Measurements from ENCODE around the gene ATXN2L.
"Not testable (repeated sequence)": the region's sequence is repeated elsewhere in the genome, so short reads cannot be mapped to it uniquely, and the experiment has no call there.

The ATXN2L gene

DNA sequence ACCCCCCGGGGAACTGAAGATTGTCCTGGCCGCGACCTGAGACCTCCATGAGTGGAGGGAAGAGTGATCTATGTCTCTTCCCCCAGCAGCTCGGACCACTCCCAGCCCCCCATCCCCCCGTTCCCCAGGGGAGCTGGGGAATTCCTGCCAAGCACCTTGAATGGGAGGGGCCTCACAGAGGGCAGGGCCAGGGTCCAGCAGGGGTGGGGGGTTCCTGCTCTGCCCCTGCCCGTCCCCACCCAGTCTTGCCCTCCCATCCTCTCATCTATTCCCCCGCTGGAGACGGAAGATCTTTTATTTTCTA, 13.9 kb downstream of the ATXN2L start:
- DNase-seq (ENCODE audit: low spot score): no peak

DNA sequence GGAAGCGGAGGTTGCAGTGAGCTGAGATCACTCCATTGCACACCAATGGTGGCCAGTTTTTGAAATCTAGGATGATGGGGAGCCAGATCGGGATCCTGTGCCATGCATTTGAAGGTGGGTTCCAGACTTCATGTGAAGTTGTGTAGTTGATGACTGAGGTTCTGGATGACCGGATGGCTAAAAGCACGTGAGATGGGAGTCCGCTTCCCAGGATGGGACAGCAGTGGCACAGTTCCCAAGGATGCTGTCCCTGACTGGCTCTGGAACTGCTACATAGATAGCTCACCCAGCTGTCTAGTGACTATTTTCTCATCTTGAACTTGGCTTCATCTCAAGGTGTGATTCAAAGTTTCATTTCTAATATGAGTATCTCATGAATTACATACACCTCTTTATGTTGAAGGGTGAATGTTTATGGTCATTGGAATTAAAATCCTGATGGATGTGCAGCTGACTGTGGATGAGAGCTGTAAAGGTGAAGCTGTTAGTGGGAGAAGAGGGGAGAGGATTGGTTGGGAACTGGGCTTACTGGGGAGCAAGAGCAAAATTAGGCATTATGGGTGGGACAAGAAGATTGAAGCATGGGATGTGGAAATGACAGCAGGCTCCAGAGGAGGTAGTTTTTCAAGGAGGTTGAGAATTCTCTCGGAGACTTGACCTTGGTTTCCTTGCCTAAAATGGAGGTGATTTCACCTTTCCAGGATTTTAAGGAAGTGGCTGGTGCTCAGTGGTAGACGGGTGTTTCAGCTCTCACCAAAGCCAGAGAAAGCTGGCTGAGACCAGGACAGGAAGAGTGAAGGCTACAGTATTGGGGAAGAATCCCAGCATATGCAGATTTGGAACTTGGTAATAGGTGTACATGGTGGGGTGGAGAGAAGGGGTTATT, 15.1 kb downstream of the ATXN2L start:
- no peak for DNase-seq (ENCODE audit: low spot score)

- DNase-seq (ENCODE audit: low spot score): no peak
These were observed 15.7 kb downstream of the ATXN2L start for GRCh38 chr16:28838558-28838918.

DNA sequence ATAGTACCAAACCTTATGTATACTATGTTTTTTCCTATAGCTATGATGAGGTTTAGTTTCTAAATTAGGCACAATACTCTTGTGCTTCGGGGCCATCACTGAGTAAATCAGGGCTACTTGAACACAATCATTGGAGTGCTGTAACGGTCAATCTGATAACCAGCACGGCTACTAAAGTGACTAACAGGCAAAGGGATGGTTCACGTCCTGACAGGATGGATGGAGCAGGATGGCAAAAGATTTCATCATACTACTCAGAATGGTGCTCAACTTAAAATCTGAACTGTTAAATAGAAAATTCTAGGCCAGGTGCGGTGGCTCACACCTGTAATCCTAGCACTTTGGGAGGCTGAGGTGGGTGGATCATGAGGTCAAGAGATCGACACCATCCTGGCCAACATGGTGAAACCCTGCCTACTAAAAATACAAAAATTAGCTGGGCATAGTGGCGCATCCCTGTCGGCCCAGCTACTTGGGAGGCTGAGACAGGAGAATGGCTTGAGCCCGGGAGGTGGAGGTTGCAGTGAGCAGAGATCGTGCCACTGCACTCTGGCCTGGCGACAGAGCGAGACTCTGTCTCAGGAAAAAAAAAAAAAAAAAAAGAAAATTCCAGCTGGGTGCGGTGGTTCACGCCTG, 16.3 kb downstream of the ATXN2L start:
- DNase-seq (ENCODE audit: low spot score): no peak

DNA sequence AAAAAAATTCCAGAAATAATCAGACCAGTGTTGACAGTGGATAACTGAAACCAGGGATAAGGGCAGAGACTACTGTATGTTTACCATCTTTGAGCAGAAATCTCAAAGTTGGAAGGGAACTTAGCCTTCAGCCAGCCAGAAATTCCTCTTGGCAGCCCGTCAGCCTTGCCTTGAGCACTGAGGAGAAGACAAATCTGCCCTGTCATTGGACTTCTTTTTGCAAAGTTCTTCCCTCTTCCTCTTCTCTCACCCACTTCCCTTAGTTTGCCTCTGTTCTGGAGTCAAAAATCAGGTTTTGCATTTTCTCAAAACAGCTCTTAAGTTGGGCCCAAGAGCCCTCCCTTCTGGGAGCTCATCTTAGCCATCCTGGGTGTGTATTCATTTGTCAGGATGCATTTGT, 17.1 kb downstream of the ATXN2L start:
- DNase-seq (ENCODE audit: low spot score): no peak

DNA sequence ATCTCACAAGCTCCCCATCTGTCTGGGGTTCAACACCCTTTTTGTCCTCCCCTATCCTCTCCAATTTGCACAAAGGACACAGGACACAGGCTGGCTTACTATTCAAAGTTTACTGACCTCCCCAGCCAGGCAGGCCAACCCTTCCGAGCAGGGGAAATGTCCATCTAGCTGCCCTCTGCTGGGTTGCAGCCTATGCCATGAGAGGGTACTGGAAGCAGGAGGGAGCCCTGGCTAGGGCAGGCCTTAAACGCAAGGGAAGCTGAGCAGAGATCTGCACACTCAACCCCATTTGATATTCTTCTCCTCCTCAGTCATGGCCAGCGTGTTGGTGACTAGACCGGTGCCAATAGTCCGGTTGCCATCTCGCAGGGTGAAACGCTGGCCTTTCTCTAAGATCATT, 19.9 kb downstream of the ATXN2L start:
- DNase-seq (ENCODE audit: low spot score): no peak

GRCh38 chr16:28843766-28844165, 21.0 kb downstream of the ATXN2L start:
- DNase-seq (ENCODE audit: low spot score): no peak

DNA sequence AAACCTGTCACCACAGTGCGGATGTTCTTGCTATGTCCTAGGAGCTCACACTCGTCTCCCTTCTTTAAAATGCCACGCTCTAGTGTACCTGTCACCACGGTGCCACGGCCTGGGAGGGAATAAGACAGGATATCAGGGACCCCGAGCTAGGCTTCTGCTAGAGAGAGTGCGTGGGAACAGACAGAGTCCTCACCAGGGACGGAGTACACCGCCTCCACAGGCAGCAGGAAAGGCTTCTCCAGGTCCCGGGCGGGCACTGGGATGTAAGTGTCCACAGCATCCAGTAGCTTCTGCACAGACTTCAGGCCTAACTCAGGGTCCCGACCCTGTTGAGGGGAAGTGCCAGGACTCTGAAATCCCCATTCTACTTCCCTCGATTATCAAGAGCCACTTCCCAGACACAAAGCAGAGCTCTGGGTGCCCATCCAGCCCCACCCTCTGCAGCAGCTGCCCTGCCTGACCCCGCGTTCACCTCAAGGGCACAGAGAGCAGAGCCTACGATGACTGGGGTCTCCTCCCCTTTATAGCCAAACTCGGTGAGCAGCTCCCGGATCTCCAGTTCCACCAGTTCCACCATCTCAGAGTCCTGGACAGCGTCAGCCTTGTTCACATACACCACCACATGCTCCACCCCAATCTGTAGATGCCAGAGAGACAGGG, 21.6 kb downstream of the ATXN2L start:
- no peak for DNase-seq (ENCODE audit: low spot score)

GRCh38 chr16:28845293-28845692, 22.5 kb downstream of the ATXN2L start:
- DNase-seq (ENCODE audit: low spot score): no peak

DNA sequence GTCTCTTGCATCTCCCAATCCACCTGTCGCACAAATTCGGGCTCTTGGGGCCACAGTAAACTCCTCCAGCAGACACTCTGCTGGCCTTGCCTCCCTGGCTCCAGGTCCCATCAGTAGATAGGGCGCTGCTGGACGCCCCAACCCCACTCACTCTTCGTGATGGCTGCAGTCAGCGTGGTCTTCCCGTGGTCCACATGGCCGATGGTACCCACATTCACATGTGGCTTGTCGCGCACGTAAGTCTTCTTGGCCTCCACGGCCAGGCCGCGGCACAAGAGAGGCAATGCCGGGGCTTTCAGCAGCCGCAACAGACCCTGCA, 22.9 kb downstream of the ATXN2L start:
- no peak for DNase-seq (ENCODE audit: low spot score)

DNA sequence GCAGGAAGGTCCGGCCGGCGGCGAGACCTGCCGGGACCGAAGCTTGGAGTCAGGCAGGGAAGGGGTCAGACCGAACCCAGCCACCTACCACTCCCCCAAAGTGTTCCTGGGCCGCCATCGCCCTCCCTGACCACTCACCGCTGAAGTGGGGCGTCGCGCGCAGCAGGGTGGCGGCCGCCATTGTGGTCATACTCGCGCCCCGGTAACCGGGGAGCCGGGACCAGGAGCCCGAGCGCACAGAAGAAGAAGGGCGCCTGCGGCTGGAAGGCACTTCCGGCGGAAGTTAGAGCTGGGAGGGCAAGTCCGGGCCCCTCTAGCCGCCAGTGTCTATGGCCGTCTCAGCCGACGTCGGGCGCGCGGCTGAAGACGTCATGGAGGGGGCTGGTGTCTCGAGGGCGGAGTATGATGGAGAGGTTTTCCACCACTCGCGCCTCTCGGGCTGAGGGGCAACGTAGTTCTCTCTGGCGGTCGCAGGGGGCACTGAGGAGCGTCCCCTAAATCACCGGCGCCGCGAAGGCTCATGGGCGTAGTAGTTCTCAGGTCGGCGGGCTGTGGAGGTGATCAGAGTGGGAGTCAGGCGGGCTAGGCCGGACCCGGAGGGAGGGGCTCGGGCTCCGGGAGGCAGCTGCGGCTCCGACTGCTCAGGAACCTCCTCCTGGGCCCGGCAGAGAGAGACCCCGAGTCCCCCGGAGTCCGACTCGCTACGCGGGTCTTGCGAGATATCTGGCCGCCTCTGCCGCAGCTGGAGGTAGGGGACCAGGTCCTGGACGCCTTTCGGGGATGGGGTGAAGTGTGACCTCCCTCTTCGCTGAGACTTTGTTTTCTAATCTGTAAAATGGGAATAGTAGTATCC, 23.5 kb downstream of the ATXN2L start, which contains the start of gene TUFM:
TSS of gene TUFM (minus strand) at position 269 of the 853 bp plus-strand sequence. CDS start at position 190, 79 bp downstream.
- DNase-seq (ENCODE audit: low spot score): peak; percentile 99

GRCh38 chr16:28846933-28847273, 24.1 kb downstream of the ATXN2L start:
- DNase-seq (ENCODE audit: low spot score): no peak

GRCh38 chr16:28858421-28858820, 35.6 kb downstream of the ATXN2L start:
- DNase-seq (ENCODE audit: low spot score): no peak

GRCh38 chr16:28859326-28859725, 36.5 kb downstream of the ATXN2L start:
- no peak for DNase-seq (ENCODE audit: low spot score)

DNA sequence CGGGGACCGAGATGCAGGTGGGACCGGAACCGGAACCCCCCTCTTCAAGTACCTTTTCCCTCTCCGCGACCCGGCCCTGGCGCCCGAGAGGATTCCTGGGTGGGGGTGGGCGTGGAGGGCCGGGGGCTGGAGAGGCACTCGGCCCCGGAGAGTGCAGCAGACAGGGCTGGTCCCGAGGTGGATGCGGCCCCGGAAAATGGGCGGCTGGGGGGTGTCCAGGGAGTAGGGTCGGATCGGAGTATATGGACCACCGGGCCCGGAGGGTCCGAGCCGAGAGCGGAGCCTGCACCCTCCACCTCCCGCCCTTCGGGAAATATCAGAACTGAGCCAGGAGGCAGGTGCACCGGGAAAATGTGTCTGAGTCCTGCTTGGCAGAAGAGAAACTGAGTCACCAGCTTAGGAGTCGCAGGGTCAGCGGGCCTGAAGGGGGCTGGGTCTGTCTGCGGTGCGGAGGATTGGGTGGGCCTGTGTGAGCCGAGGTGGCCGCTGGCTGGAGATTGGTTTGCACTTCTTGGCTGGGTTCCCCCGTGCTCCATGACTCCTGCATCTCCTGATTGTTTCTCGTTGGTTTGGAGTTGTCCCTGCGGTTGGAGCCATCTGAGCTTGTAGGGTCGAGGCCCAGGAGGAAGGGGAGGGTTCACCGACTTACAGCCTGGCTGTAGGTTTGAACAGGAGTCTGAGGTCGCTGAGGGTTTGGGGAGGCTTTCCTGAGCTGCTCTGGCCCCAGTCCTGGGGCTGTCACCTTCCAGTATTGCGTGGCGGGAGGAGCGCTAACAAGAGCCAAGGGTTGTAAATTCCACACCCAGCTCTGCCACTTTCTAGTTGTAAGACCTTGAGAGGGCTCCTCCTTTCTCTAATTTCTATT, 41.4 kb downstream of the ATXN2L start:
- peak; percentile 15 for DNase-seq (ENCODE audit: low spot score)

DNA sequence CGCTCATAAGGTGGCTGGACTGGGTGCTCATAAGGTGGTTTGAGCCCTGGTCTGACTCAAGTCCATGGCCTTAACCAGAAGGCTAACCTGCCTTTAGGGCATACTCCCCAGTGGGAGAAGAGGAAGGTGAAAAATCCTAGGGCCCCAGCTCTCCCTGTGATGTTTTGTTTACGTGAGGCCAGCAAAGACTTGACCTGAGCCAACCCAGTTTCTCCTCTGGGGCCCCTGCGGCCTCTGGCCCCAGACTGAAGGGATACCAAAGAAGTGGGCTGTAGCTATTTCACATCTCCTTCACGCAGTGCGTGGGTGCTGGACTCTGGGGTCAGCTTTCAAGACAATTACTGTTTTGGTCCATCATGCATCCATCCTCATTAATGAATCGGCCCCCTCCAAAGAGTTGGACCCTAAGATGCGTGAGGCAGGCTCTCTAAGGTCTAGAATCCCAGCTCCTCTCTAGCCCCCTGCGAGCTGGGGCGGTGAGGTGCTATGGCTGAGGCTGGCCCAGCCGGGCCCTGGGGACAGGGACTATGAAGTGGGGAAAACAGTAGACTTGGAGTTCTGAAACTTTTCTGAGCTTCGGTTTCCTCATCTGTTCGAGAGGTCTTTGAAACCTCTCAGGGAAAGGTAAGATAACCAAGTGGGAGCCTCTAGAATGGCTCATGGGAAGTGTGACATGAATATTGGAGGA, 42.3 kb downstream of the ATXN2L start:
- no peak for DNase-seq (ENCODE audit: low spot score)

- DNase-seq (ENCODE audit: low spot score): no peak
These were observed 43.1 kb downstream of the ATXN2L start for GRCh38 chr16:28865722-28866453.

DNA sequence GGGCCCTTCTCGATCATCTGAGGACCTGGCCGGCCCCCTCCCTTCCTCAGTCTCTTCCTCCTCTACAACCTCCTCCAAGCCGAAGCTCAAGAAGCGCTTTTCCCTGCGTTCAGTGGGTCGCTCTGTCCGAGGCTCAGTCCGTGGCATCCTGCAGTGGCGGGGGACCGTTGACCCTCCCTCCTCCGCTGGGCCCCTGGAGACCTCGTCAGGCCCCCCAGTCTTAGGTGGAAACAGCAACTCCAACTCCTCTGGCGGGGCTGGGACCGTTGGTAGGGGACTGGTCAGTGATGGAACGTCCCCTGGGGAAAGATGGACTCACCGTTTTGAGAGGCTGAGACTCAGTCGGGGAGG, 43.6 kb downstream of the ATXN2L start:
- DNase-seq (ENCODE audit: low spot score): no peak

GRCh38 chr16:28867241-28867640, 44.4 kb downstream of the ATXN2L start:
- DNase-seq (ENCODE audit: low spot score): no peak

DNA sequence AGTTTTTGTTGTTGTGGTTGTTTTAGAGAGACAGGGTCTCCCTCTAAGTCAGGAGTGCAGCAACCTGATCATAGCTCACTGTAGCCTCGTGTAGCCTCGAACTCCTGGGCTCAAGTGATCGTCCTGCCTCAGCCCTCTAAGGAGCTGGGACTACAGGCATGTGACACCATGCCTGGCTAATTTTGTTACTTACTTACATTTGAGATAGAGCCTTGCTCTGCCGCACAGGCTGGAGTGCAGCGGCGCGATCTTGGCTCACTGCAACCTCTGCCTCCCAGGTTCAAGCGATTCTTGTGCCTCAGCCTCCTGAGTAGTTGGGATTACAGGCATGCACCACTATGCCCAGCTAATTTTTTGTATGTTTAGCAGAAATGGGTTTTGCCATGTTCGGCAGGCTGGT, 44.8 kb downstream of the ATXN2L start:
- not testable (repeated sequence) for DNase-seq (ENCODE audit: low spot score)

Measured in globus pallidus (tissue), 1 donor.